Measurements from ENCODE around the gene CDK11B.
"Not testable (repeated sequence)": the region's sequence is repeated elsewhere in the genome, so short reads cannot be mapped to it uniquely, and the experiment has no call there.

Gene CDK11B

DNA sequence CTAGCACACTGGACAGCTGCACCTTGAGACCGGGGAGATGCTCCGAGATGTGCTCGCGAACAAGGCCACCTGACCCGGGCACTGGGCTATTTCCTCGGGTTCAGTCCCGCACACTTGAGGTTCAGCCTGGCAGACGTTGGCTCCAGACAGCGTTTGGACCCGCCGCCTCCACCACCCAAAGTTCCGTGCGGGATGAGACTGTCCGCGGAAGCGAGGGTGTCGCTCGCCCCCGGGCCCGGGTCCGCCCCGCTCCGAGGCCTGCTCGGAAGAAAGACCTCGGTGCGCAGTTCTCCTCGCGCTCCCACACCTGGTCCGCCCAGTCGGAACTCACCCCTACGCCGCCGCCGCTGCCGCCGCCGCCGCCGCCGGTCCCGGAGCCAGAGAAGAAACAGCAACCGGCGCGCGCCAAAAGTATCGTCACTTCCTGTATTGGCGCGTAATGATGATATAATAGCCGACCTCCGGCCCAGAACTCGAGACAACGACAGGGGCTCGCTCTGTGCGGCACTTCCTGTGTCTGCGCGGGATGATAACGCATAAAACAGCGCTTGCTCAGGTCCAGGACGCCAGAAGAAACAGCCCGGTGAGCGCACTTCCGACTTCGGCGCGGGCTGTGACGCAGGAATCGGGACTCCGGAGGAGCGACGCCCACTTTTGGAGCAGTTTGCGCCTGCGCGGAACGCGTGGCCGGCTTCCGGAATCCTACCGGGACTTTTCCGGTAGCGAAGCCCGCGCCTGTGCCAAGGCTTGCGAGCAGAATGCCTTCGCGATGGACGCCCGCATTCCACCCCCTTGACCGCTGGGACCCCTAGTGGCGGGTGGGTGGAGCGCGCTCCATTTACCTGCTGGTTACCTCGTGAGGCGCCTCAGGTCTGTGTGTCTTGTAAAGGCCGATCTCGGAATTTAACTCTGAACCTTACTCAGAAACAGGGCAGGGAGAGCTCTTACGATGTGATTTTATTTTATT is at the start of gene CDK11B:
Gene CDK11B, minus strand, starts transcription at position 422 of the 967 bp plus-strand sequence. CDS start 1,519 bp downstream, outside the sequence.
- DNase-seq = peak; percentile 83

DNA sequence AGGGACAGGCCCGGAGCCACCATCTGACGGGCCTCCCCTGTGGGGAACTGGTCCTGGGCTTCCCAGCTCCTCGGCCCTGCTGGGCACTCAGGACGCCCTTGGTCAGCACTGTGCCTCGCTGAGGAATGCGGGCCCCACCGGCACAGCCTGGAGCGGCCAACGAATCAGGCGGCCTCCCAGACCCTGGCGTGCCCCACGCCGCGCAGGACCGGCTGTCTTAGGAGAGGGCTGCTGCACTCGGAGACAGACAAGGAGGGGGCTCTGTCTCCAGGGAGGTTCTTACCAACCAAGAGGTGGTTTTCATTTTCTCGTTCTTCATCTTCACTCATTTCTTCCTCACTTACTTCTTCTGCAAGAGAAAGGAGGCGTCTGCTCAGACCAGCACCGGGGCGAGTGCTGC is 49.1 kb upstream of the CDK11B start:
- not testable (repeated sequence) for DNase-seq

DNA sequence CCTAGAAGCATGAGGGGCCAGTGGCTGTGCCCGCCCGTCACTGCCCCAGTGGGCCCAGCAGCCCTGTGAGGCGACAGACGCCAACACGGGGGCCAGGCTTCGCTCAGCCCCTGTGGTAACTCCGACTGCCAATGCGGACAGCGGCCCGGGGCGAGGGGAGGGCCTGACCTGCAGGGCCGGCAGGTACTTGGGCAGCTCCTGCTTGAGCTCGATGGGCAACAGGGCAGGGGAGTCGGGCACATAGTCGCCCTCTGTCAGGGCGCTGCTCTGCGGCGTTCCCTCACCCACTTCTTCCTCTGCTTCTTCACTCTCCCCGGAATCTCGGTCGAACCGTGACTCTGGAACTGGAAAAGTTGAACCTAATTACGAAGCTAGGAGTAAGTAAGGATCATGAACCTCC is 48.4 kb upstream of the CDK11B start:
- DNase-seq = not testable (repeated sequence)

DNA sequence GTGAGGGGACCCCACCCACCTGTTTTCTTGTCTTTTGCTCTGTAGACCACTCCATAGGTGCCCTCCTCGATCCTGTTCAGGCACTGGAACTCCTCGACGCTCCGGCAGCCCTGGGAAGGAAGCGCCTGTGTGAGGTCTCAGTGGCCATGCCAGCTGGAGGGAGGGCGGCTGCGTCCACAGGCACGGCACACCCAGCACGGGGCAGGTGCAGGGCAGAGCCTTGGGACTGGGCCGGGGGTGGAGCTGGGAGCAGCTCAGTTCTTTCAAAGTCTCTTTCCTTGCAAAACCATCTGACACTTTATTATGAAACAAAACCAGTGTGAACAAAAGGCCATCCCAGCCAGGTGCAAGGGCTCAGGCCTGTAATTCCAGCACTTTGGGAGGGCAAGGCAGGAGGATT is 46.8 kb upstream of the CDK11B start:
- DNase-seq = not testable (repeated sequence)

DNA sequence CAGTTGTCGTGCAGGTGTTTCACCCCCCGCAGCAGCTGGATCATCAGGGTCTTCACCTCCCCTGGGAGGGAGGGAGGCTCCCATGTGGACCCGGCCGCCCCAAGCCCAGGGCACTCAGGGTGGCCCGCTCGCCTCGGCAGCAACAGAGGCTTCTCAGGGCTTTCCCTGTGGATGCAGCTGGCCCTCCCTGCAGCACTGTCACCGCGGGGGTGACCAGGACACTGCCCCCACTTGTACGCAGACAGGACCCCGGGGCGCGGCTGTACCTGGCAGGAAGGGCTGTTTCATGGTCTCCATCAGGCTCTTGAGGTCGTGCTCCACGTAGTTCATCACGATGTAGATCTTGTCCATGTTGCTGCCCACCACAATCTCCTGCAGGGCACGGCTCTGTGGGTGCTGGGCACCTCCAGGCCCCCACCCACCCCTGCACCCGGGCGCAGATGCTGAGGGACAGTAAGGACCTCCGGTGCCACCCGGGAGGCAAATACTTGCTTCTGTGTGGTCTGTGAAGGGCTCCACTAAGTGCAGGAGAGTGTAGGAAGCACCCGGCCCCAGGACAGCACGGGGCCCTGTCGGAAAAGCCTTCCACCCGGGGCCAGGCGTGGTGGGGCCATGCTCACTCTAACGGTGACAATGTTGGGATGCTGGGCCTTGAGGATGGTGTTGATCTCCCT is 45.6 kb upstream of the CDK11B start:
- not testable (repeated sequence) for DNase-seq

DNA sequence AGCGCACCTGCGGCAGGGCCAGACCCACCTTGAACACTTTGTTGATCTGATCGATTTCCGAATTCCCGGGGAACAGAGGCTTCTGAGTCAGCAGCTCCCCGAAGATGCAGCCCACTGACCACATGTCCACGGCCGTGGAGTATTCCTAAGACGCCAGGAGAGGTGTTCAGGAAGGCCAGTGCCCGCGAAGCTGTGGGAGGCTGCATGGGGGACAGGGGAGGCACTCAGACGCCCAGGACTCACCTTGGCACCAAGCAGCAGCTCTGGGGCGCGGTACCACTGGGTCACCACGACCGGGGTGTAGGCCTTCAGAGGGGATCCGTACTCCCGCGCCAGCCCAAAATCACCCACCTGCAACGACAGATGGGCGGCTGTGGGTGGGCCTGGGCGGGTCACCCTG is 45.0 kb upstream of the CDK11B start:
- no peak for DNase-seq

DNA sequence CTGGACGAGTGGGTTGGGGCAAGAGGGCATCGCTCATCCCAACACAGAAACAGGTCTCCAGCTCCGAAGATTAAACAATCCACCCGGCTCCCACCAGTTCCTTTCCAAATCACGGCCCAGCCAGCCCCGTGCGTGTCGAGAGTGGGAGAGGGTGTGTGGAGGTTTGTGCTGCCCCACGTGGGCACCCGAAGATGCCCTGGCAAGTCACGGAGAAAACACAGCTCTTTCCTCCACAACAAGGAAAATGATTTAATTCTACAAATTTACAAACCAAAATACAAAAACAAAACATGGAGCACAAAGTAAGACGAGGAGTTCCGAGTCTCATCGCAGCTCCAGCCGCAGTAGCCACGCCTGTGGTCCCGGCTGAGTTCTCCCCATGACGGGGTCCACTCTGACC is 43.7 kb upstream of the CDK11B start:
- not testable (repeated sequence) for DNase-seq

DNA sequence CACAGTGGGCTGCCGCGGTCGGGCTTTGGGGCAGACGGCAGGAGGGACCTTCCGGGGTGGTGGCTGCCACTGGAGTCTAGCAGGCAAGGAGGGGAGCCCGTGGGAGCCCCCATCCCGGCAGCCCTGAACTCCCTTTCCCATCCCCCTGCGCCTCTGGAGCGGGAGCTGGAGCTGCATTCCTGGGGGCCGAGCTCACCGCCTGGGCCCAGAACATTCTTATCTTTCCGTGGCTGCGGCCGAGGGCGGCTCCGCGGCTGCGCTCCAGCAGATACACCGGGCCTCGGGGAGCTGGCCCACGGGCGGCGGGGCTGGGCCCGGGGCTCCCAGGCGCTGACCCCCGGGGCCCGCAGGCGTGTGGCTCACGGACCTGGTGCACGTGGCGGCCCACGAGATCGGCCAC is 41.8 kb upstream of the CDK11B start:
- not testable (repeated sequence) for DNase-seq

DNA sequence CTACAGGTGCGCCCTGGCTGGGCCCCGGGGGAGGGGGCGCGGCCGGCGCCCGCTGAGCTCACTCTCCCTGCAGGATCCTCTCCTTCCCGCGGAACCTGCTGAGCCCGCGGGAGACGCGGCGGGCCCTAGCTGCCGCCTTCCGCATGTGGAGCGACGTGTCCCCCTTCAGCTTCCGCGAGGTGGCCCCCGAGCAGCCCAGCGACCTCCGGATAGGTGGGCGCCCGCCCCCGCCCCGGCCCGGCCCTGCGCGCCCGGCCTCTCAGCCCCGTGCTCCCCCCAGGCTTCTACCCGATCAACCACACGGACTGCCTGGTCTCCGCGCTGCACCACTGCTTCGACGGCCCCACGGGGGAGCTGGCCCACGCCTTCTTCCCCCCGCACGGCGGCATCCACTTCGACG is 41.3 kb upstream of the CDK11B start:
- DNase-seq = not testable (repeated sequence)

DNA sequence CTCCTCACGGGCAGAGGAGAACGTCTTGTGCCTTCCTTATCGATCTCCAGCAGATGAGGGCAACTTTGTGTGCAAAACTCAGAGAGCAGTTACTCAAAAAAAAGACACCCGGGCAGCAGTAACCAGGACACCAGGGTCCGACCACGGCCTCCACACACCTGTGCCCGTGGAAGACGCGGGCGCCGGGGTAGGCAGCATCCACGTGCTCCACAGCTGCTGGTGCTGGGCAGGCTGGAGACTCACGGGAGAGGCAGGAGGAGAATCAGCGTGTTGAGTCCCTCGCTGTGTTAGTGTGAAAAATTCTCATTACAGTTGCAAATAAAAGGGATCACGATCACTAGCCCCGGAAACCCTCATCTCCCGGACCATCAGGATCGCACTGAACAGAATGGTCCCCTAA is 40.3 kb upstream of the CDK11B start:
- DNase-seq = not testable (repeated sequence)

DNA sequence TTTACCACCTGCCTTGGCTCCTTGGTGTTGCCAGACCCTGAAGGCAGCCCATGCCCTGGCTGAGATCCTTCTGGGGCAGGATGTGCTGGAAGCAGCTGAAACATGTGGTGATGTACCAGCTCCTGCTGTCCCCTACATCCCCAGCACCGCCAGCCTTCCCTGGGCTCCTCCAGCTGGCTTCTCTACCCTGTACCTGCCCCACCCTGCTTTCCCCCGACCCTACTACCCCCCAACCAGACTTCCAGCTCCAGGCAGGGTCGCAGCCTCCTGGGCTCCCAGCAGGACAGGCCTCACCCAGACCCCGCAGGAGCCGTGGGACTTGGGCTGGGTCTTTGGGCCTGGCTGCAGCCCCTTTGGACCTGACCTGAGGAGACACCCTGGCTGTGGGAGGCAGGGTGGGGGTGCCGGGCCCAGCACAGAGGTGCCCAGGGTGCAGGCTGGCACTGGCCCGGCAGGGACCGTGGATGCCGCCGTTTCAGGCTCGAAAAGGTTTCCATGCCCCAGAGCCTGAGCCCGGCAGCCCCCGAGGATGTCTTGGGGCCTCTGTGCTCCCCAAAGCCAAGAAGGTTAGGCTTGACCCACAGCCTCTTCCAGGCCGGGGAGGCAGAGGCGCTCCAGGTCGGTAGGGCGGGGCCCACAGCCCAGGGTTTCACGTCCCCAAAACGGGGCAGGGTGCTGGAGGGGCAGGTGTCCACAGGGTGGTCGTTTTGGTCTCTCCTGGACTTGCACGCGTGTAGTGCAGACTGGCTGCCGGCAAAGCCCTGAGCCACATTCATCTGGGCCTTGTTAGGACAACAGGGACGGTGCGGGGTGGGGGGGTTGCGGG is 38.8 kb upstream of the CDK11B start:
- DNase-seq = not testable (repeated sequence)

DNA sequence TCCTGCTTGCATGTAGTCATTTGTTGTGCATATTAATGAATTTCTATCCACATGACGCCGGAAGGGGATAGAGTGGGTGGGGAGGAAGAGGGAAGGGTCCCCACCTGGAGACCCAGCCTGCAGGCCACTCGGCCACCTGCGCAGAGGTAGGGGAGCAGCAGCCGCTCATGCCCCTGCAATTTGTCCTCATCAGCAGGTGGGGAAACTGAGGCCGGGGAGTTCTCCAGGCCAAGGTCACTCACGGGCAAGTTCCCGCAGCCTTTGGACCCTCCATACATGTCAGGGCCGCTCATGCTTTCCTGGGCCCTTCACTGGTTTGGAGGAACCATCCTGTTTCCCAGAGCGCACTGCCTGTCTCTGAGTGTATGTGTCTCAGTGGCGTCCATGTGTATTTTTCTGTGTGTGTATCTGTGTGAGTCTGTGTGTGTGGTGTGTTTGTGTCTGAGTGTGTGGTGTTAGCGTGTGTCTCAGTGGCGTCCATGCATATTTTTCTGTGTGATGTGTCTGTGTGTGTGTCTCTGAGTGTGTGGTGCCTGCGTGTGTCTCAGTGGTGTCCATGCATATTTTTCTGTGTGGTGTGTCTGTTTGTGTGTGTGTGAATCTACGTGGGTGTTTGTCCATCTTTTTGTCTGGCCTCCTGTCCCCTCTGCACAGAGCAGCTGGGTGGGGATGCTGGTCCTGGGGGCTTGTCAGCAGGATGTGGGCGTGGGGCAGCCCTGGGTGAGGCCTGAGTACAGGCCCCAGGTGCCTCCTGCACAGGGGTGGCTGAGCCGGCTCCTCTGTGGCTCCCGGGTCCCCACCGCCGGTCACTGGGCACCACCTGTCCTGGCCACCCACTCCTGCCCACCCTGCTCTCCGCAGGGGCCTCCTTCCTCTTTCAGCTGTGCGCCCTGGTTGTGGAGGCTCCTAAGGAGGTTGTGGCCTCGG is 37.9 kb upstream of the CDK11B start:
- not testable (repeated sequence) for DNase-seq

DNA sequence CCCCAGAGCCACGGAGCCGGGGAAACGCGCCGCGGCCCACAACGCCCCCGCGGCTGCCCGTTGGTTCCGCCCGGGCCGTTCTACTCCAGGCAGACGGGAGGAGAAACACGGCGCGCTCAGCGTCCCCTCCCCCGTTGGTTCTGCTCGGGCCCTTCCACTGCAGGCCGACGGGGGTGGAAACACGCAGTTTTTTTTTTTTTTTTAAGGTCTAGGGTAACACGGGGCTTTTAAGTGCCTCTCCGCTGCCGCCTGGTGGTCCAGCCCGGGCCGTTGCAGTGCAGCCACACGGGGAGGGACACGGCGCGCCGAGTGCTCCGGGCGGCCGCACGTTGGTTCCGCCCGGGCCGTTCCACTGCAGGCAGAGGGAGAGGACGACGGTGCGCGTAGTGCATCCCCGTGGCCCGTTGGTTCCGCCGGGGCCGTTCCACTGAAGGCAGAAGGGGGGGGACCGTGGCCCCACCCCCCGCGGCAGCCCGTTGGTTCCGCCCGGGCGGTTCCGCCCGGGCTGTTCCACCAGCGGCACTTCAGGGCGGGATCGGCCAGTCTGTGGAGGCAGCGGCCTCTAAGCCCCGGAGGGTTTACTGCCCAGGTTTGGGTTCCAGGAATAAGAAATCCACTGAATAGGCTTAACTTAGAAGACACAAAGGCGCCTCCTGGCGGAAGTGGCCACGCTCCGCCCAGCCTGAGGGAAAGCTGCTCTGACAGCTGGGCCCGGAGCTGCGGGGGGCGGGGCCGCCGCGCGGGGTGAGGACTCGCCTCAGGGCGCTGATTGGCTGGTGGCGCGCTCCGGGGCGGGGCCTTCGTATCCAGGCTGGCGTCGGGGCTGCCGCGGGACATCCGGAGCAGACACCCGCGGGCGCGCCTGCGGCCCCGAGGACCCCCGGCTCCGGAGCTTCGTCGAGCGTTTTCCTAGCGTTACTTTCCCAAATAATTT is 34.2 kb upstream of the CDK11B start, which contains the start of gene SLC35E2B:
Gene SLC35E2B, minus strand, starts transcription at position 82 of the 934 bp plus-strand sequence. CDS start 16,096 bp downstream, outside the sequence.
- DNase-seq = peak; percentile 87

DNA sequence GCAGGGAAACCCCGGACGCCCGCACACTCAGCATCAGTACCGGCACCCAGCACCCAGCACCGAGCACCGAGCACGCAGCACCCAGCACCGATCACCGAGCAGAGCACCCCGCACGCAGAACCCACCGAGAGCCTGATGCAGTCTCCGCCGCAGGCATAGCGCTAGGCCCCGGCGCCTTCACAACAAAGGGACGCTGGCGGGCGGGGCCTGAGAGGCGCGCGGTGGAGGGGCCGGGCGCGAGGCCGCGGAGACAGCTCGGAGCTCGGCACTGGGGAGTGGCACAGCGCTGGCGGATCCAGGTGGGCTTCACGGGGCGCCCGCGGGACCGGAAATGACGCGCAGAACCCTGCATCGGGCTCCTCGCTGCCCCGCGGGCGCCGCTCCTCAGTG is 33.5 kb upstream of the CDK11B start:
- DNase-seq = peak; percentile 68

DNA sequence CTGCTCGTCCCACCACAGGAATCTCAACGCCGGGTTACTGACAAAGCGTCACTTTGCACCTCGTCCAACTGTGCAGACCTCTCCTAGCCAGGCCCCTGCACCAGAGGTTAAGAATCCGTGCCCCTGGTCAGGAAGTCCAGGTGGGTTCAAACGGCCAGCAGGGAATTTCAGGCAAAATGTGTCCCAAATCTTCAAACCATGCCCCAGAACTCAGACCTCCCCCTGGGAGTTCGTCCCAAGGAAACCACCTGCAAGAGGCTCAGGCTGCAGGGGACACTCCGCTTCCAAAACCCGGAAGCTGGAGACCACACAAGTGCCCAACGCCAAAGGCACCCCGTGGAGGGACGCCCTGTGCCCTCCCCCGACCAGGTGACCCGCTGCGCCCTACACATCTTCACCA is 32.6 kb upstream of the CDK11B start:
- not testable (repeated sequence) for DNase-seq

DNA sequence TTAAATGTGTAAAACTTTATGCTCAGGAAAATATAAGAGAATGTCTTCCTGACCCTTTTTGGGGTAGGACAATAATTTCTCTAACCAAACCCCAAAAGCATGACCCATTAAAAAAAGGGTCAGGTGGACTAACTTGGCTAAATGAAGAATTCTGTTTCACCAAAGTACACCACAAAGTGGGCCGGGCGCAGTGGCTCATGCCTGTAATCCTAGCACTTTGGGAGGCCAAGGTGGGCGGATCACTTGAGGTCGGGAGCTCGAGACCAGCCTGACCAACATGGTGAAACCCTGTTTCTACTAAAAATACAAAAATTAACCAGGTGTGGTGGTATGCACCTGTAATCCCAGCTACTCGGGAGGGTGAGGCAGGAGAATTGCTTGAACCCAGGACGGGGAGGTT is 30.7 kb upstream of the CDK11B start:
- DNase-seq = not testable (repeated sequence)

DNA sequence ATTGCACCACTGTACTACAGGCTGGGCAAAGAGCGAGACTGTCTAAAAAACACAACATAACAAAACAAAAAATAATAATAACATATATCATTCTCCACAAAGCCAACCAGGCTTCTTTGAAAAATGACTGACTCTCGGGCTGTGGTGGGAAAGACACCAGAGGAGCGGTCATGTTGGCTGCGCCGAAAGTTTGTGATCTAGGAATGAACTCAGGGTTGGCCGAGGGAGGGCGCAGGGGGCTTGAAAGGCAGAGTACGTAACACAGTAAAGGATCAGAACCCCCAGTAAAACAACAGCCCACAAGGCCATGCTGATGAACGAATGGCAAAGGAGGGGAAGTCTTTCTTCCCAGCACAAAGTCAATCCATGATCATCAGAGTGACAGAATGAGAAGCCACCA is 29.0 kb upstream of the CDK11B start:
- DNase-seq = no peak

DNA sequence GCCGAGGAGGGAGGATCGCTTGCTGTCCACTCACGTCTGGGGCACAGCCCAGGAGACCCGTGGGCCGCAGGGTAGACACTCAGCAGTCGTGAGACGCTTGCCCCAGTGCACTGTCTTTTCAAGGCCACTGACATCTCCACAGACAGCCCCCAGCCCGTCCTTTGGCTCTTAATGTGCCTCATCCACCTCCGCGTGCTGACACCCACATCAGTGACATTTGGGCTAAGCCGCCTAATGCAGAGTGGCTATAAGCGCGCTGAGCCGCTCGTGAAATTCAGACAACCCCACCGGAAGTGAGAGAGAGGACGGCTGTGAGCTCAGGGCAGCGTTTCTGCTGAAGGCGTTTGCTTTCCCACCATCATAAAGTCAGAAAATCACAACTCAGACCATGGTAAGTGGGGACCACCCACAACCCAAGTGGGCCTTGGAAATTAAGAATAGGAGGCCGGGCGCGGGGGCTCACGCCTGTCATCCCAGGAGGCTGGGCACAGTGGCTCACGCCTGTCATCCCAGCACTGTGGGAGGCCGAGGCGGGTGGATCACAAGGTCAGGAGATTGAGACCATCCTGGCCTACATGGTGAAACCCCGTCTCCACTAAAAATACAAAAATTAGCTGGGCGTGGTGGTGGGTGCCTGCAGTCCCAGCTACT is 25.4 kb upstream of the CDK11B start:
- no peak for DNase-seq

DNA sequence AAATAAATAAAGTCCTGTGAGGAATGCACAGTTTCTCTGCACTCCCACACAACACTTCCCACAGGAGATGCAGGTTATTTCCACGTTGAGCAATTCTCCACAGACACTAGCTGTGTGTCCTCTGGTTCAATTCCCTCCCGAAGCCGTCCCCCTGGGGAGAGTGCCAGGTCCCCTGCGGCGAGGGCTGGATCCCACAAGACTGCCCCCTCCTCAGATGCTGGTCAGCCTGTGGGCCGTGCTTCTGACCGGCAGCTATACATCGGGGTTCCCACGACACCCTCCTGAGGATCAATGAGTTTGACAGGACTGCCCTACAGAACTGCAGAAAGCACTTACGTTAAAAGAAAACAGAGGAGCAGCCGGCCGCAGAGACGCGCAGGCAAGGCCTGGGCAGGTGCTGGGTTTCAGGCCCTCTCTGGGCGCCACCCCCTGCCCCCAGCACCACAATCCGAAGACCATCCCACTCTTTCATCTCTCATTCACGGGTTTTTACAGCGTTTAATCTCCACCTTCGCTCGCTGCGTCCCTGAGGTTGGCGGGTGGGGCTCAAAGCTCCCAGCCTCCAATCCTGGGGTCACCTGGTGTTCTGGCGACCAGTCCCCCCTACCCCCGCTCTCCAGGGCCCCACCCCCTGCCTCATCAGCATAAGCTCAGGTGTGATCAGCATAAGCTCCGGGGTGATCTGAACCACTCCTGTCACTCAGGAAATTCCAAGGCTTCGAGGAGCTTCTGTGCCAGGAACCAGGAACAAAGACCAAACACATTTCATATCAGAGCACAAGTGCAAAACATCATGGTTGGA is 24.5 kb upstream of the CDK11B start:
- DNase-seq = no peak
